Loucy (cell line): ENCODE results near the gene RGS19.

Experiments
- CTCF ChIP-seq: fragments of 200-600 bp; sonication (generic); conservative IDR thresholded peaks from 2 replicates; pipeline ENCODE4 v1.5.1; 2014; ENCODE audit warnings: mild to moderate bottlenecking, antibody characterized with exemption, low read length
- EZH2phosphoT487 ChIP-seq: fragments of 200-600 bp; IDR thresholded peaks from 2 replicates; pipeline ENCODE4 v1.6.1; 2018; ENCODE audit warnings: antibody characterized with exemption, mild to moderate bottlenecking, moderate library complexity, borderline replicate concordance

GRCh38 chr20:64025826-64026412 is 53.4 kb downstream of the RGS19 start:
- TF ChIP-seq EZH2phosphoT487 (no peak), CTCF (no peak)
